ENCODE data around the gene TSPAN4. TPM values are rescaled to one million over a fixed set of nuclear protein-coding genes. Genes with fewer than 3 reads are reported as not detected.

Gene TSPAN4
- total RNA-seq, 4 donors from 2014 or later, result 145 to 234 (median 175) TPM

GRCh38 chr11:838441-839279 lies 4.0 kb upstream of the TSPAN4 start:
- no peak for DNase-seq (ENCODE audit: low spot score)
- no peak for ATAC-seq (ENCODE audit: low FRiP score)
- no peak for TF ChIP-seq CTCF (IDR thresholded peaks at IDR 0.05)

- no peak for DNase-seq (ENCODE audit: low spot score)
- ATAC-seq (ENCODE audit: low FRiP score), result no peak
- TF ChIP-seq CTCF (IDR thresholded peaks at IDR 0.05), result no peak
Measured at GRCh38 chr11:839280-839623, 3.4 kb upstream of the TSPAN4 start.

- no peak for ATAC-seq (ENCODE audit: low FRiP score)
- no peak for TF ChIP-seq CTCF (IDR thresholded peaks at IDR 0.05)
- DNase-seq (ENCODE audit: low spot score), result no peak
Measured at GRCh38 chr11:839875-840617, 2.6 kb upstream of the TSPAN4 start.

GRCh38 chr11:841981-842369 lies 677 bp upstream of the TSPAN4 start:
- no peak for ATAC-seq (ENCODE audit: low FRiP score)
- DNase-seq (ENCODE audit: low spot score), result no peak
- no peak for TF ChIP-seq CTCF (IDR thresholded peaks at IDR 0.05)

- no peak for TF ChIP-seq CTCF (IDR thresholded peaks at IDR 0.05)
- DNase-seq (ENCODE audit: low spot score) (no peak), ATAC-seq (ENCODE audit: low FRiP score) (no peak)
Measured at GRCh38 chr11:843086-843734, 558 bp downstream of the TSPAN4 start.

GRCh38 chr11:843818-844692 lies 1.4 kb downstream of the TSPAN4 start:
- peak; percentile 51 for ATAC-seq (ENCODE audit: low FRiP score)
- peak; percentile 76 for DNase-seq (ENCODE audit: low spot score)
- no peak for TF ChIP-seq CTCF (IDR thresholded peaks at IDR 0.05)

Data from omental fat pad (tissue), 4 donors.